ENCODE measurements around the gene BICD1. TPM values are rescaled to one million over a fixed set of nuclear protein-coding genes. Genes with fewer than 3 reads are reported as not detected.
A peak's percentile ranks its signal among the peaks of the same experiment; 100 is the strongest.

The BICD1 gene
- total and polyA plus RNA-seq, 5 experiments from 2014 or later: 5.9 to 17.6 (median 7.7) TPM

DNA sequence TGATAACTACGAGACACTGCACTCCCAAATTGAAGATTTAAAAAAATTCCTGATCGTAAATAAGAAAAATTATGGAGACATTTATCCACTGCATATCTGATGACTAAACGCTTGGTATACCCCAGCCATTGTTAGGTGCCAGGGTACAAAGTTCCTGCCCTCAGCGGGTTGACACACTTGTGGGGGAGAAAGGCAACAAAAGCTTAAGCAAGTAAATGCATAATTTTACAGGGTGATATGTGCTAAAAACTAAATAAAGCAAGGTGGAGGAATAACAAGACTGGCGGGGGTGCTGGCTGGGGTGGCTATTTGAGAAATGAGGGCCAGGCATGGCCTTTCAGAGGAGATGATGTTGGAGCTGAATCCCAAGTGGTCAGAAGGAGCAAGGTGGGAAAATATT is 25.0 kb downstream of the BICD1 start:
- POLR2A ChIA-PET: no interaction called here
- Mint-ChIP-seq H3K27ac (peak overlapping the region in 1 of 10 donors; percentile 11), H3K4me1 (peaks cover 8 to 16% (median 13%) of the 10 kb centered on the region in 4 donors), H3K36me3 (peaks cover 0 to 2% (median 0%) of the 10 kb centered on the region in 3 donors), H3K9me3 (no peaks in the 10 kb centered on the region), H3K4me3 (no peak overlapping the region), H3K27me3 (no peaks in the 10 kb centered on the region)
- DNase-seq: no peak
- ATAC-seq: no peak

DNA sequence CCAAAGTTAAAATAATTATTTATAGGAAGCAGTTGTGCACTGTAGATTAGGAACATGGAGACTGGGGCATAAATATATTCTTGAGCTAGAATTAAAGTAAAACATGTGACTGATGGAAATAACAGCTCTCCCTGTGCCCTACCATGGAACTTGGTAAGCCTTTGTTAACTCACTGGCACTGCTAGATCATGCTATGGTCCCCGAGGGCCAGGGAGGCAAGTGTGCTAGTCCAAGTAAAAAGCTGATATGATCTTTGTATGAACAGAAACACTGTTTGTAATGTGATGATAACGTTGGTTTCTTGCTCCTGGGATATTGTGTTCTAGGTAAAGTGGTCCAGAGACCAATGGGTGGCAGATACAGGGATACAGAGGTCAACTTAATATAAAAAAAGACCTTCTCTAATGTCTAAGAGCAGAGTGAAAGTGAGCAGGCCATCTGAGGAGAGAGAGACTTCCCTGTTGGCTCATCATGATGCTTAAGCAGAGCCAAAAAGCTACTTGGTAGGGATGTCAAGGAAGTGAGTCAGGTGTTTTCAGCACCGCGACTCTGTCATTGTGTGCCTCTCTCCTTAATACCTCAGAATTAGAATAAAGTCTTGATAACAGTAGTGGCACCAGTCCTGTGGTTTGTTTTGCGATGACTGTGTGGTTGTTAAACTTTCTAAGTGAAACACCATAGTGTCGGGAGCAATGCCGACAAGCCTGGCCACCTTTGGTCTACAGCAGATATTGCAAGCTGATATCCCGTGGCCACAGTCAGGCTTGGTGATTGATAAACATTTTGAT is 27.6 kb downstream of the BICD1 start:
- peaks cover 0 to 2% (median 0%) of the 10 kb centered on the region in 3 donors for H3K36me3 Mint-ChIP-seq
- peaks cover 13 to 23% (median 17%) of the 10 kb centered on the region in 4 donors for H3K4me1 Mint-ChIP-seq
- POLR2A ChIA-PET: no interaction called here
- H3K4me3 Mint-ChIP-seq: peak overlapping the region in 2 of 10 donors; percentile 17 to 56
- H3K9me3 Mint-ChIP-seq: no peaks in the 10 kb centered on the region
- peak; percentile 57 to 67 for ATAC-seq
- no peaks in the 10 kb centered on the region for H3K27me3 Mint-ChIP-seq
- peak in 5 of 10 donors; percentile 5 to 31 (median 14) for DNase-seq
- peak overlapping the region in 9 of 10 donors; percentile 3 to 82 (median 28) for H3K27ac Mint-ChIP-seq

DNA sequence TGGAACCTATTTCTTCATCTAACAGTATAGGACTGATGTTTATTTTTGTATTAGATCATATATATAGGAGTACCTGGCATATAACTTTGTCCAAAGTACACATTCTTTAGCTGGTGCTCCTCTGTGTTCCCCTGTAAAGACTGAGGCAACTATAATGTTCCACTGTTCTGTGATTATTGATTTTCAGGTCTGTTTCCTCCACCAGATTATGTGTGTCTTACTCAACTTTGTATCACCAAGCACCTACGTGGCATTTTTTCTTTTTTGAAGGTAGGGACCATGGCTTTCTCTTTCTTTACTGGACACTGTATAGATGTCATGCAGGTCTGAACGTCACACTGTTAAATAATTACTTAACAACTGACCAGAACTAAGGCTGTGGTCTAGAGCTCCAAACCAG is 29.3 kb downstream of the BICD1 start:
- Mint-ChIP-seq H3K4me1 (peaks cover 15 to 37% (median 25%) of the 10 kb centered on the region in 4 donors), H3K9me3 (no peaks in the 10 kb centered on the region), H3K27me3 (no peaks in the 10 kb centered on the region), H3K36me3 (no peaks in the 10 kb centered on the region), H3K27ac (peak overlapping the region in 4 of 10 donors; percentile 30 to 65 (median 48)), H3K4me3 (no peak overlapping the region)
- POLR2A ChIA-PET: no interaction called here
- DNase-seq (no peak), ATAC-seq (no peak)

DNA sequence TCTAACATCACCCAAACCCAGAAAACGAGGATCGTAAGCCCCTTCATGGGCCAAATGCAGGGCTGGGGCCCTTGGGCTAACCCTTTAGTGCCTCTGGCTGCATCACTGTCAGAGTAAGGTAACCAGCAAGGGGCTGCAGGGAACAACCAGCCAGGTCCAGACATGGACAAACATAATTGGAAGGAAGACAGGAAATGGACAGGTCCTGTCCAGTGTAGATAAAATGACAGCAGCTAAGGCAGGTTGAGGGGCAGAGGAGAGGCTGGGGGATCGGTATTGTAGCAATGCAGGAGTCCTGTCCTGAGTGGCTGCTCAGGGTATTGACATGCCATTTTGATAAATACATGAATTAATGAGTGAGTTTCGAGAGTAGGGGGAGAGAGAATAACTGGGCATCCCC is 29.8 kb downstream of the BICD1 start:
- H3K36me3 Mint-ChIP-seq: no peaks in the 10 kb centered on the region
- POLR2A ChIA-PET: no interaction called here
- H3K9me3 Mint-ChIP-seq: no peaks in the 10 kb centered on the region
- DNase-seq (no peak), ATAC-seq (no peak)
- H3K4me1 Mint-ChIP-seq: peaks cover 15 to 38% (median 25%) of the 10 kb centered on the region in 4 donors
- H3K27ac Mint-ChIP-seq: peak overlapping the region in 3 of 10 donors; percentile 37 to 65 (median 58)
- no peaks in the 10 kb centered on the region for H3K27me3 Mint-ChIP-seq
- no peak overlapping the region for H3K4me3 Mint-ChIP-seq

DNA sequence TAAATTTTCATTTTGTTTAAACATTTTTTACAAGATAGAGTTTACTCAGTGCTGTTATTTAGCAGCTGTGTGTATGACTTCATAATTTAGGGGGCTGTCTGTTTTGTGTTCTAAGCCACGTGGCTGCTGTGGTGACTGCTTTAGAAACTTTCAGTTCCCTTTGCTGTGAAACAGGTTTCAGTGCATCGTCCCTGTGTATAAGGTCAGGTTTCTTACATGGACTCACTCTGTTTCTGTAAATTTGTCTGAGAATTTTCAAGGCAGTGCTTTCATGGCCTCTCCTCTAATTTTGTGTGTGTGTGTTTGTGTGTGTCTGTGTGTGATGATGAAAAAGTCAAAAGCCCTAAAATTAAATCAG is 32.4 kb downstream of the BICD1 start:
- Mint-ChIP-seq H3K27me3 (no peaks in the 10 kb centered on the region), H3K27ac (peak overlapping the region; percentile 78 to 95 (median 92)), H3K4me1 (peaks cover 20 to 37% (median 26%) of the 10 kb centered on the region in 4 donors), H3K9me3 (no peaks in the 10 kb centered on the region), H3K36me3 (no peaks in the 10 kb centered on the region), H3K4me3 (peak overlapping the region; percentile 79 to 94 (median 90))
- peak; percentile 77 to 79 for ATAC-seq
- peak in 6 of 10 donors; percentile 9 to 58 (median 33) for DNase-seq
- POLR2A ChIA-PET: interaction anchor here (0.9 to 1.1 kb wide), 3 partner anchors 33 to 239 kb away, joined by 3 read pairs; partner anchors contain the start of gene BICD1

DNA sequence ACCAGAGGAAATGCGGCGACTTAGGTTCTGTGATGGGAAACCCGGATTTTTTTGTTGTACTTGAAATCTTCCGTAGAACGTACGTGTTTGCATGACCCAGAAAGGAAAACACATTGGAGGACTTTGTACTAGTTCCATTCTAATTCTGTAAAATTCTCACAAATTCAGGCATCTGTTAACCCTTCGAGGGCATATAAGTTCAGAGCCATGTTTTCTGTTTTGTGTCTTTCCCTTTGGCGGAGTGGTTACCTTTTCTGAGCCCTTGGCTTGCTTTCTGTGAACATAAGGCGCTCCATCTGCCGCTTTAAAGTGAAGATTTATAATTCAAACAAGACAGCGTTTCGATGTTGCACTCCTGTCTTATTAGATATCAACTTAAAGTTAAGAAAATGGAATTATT is 34.2 kb downstream of the BICD1 start:
- H3K27me3 Mint-ChIP-seq: no peaks in the 10 kb centered on the region
- H3K9me3 Mint-ChIP-seq: no peaks in the 10 kb centered on the region
- POLR2A ChIA-PET: no interaction called here
- peak overlapping the region in 8 of 10 donors; percentile 0 to 91 (median 60) for H3K4me3 Mint-ChIP-seq
- peak overlapping the region in 5 of 10 donors; percentile 18 to 94 (median 34) for H3K27ac Mint-ChIP-seq
- peaks cover 13 to 23% (median 17%) of the 10 kb centered on the region in 4 donors for H3K4me1 Mint-ChIP-seq
- no peak for DNase-seq
- no peak for ATAC-seq
- no peaks in the 10 kb centered on the region for H3K36me3 Mint-ChIP-seq

DNA sequence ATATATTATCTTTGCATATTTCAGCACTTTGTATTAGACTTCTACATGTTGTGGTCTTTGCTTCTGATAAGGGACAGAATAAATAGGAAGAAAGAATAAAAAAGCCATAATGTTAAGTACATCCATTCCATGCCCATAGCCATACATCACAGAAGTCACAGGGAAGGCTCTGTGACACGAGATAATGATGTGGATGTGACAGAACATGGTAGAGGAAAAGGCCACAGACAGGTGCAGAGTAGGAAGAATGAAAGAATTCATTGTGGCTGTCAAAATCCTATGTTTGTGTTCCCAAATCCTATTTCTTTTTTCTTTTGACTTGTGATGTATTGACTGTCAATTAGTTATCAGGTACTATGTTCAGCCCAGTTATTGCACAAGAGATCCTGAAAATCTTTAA is 38.4 kb downstream of the BICD1 start:
- Mint-ChIP-seq H3K27me3 (no peaks in the 10 kb centered on the region), H3K27ac (no peak overlapping the region), H3K9me3 (peaks cover 0 to 6% (median 0%) of the 10 kb centered on the region in 9 donors), H3K36me3 (peaks cover 0 to 11% (median 6%) of the 10 kb centered on the region in 3 donors), H3K4me3 (no peak overlapping the region), H3K4me1 (peaks cover 4 to 12% (median 7%) of the 10 kb centered on the region in 4 donors)
- POLR2A ChIA-PET: interaction anchor here (0.6 kb wide), 1 partner anchor 37 kb away, joined by 3 read pairs; no protein-coding TSS in a partner anchor
- ATAC-seq: no peak
- DNase-seq: no peak

DNA sequence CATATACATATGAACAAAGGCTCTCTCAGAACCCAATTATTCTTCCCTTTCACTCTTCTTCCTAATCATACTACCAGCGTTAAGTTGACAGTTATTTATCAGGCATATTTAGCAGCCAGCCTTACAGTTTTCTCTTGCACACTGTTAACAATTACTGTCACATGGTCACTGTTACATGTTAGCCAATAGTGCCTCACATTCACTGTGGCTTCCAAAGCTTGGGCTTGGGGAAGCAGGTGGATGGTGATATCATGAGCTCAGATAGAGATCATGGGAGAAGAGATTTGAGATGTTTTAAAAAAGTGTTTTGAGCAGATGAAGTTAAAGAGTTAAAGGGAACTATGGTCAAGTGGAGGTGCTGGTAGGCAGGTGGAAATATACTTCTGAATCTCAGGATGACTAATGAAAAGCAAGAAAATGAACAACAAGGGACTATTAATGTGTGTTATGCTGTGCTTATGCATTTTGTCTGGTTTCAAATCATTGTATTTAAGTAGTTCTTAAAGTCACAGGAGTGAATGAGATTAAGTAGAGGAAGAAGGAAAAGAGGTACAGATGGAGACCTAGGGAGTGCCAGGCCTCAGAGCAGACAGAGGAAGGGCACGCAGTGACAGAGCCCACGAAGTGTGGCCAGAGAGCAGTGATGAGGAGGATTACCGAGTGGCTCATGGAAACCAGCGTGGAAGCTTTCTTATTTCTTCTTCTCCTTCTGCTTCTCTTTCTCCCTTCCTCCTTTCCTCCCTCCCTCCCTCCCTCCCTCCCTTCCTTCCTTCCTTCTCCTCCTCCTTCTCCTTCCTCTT is 39.6 kb downstream of the BICD1 start:
- POLR2A ChIA-PET: no interaction called here
- H3K36me3 Mint-ChIP-seq: peaks cover under 1 to 17% (median 6%) of the 10 kb centered on the region in 3 donors
- ATAC-seq (no peak), DNase-seq (no peak)
- peaks cover 0 to 6% (median 0%) of the 10 kb centered on the region in 9 donors for H3K9me3 Mint-ChIP-seq
- peaks cover 0 to 6% (median 4%) of the 10 kb centered on the region in 4 donors for H3K4me1 Mint-ChIP-seq
- no peaks in the 10 kb centered on the region for H3K27me3 Mint-ChIP-seq
- no peak overlapping the region for H3K4me3 Mint-ChIP-seq
- no peak overlapping the region for H3K27ac Mint-ChIP-seq

DNA sequence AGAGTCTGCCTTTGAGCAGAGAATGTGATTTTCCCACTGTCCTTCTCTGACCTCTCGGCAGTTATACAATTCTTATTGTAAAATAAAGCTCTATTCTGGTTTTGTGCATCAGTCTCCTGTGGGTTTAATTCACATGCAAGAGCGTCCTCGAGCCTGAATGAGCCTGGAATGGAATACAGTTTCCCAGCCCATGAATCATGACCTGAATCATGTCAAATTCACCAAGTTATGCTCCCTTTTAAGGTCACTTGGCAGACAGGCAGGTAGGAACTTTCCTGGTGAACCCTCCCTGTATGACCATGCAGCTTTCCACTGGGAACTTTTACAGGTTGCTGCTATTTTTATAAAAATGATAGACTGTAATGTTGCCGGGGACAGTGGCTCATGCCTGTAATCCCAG is 41.7 kb downstream of the BICD1 start:
- H3K36me3 Mint-ChIP-seq: peaks cover 8 to 22% (median 9%) of the 10 kb centered on the region in 3 donors
- H3K27me3 Mint-ChIP-seq: no peaks in the 10 kb centered on the region
- H3K4me3 Mint-ChIP-seq: no peak overlapping the region
- H3K9me3 Mint-ChIP-seq: peaks cover 0 to 6% (median 0%) of the 10 kb centered on the region in 9 donors
- POLR2A ChIA-PET: interaction anchor here (0.8 kb wide), 1 partner anchor 162 kb away, joined by 6 read pairs; no protein-coding TSS in a partner anchor
- no peak for ATAC-seq
- H3K27ac Mint-ChIP-seq: no peak overlapping the region
- DNase-seq: no peak
- peaks cover 0 to 1% (median 0%) of the 10 kb centered on the region in 4 donors for H3K4me1 Mint-ChIP-seq

DNA sequence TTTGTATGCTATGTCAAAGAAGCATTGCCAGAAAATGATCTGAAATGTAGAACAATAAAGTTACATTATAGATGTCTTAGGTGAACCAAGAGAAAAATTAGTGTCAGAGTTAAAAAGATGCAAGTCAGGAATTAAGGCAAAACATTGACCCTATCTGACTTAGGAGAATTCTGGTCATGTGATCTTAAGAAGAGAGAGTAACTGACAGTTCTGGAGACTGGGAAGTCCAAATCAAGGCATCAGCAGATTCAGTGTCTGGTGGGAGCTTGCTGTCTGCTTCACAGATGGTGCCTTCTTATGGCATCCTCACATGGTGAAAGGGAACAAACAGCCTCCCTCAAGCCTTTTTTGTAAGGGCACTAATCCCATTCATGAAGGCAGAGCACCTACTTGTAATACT is 42.8 kb downstream of the BICD1 start:
- DNase-seq: no peak
- no peak overlapping the region for H3K4me3 Mint-ChIP-seq
- H3K27me3 Mint-ChIP-seq: no peaks in the 10 kb centered on the region
- peaks cover 9 to 23% (median 9%) of the 10 kb centered on the region in 3 donors for H3K36me3 Mint-ChIP-seq
- no peak for ATAC-seq
- H3K4me1 Mint-ChIP-seq: peaks cover 0 to 1% (median under 1%) of the 10 kb centered on the region in 4 donors
- no peak overlapping the region for H3K27ac Mint-ChIP-seq
- peaks cover 0 to 6% (median 0%) of the 10 kb centered on the region in 9 donors for H3K9me3 Mint-ChIP-seq
- POLR2A ChIA-PET: no interaction called here

DNA sequence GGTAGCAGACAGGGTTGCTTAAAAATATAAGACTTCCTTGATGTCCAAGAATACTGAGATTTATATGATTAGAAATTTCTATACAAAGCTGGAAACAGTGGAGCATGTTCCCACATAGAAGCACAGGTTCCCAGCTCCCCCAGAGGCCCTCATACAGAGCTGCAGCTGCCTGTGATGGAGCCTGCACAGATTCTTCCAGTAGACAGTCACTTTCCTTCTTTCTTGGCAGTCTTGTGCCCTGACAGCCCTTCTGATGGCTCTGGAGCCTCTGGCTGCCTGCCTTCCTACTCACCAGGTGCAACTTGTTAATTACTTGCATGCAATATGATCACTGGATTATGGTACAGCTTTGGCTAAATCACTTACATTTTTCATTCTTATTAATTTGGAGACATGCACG is 44.4 kb downstream of the BICD1 start:
- no peak overlapping the region for H3K4me3 Mint-ChIP-seq
- POLR2A ChIA-PET: no interaction called here
- H3K27ac Mint-ChIP-seq: no peak overlapping the region
- ATAC-seq (no peak), DNase-seq (no peak)
- H3K36me3 Mint-ChIP-seq: peaks cover 9 to 23% (median 9%) of the 10 kb centered on the region in 3 donors
- peaks cover 0 to 1% (median under 1%) of the 10 kb centered on the region in 4 donors for H3K4me1 Mint-ChIP-seq
- peaks cover 0 to 6% (median 0%) of the 10 kb centered on the region in 9 donors for H3K9me3 Mint-ChIP-seq
- H3K27me3 Mint-ChIP-seq: no peaks in the 10 kb centered on the region

DNA sequence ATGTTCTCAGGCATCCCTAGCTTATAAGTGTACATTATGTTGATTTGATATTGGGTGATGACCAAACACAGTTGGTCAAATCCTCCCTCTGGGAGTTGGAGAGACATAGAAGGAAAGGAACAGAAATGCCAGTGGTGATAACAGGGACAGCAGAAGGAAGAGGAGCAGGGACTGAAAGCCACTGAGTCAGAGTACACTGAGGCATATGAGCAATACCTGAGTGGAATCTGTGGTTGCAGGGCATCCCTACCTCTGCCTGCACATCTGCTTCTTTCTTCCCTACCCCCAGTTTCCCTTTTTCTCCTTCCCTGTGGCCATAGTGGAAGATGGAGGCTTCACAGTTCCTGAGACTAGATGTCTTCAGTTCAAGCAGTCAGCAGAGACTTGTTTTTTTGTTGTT is 44.9 kb downstream of the BICD1 start:
- peaks cover 0 to 1% (median under 1%) of the 10 kb centered on the region in 4 donors for H3K4me1 Mint-ChIP-seq
- peaks cover 9 to 23% (median 9%) of the 10 kb centered on the region in 3 donors for H3K36me3 Mint-ChIP-seq
- DNase-seq (no peak), ATAC-seq (no peak)
- POLR2A ChIA-PET: no interaction called here
- H3K4me3 Mint-ChIP-seq: no peak overlapping the region
- no peak overlapping the region for H3K27ac Mint-ChIP-seq
- H3K27me3 Mint-ChIP-seq: no peaks in the 10 kb centered on the region
- peaks cover 0 to 6% (median 0%) of the 10 kb centered on the region in 9 donors for H3K9me3 Mint-ChIP-seq

Data from naive thymus-derived CD8-positive, alpha-beta T cell (primary cell).